RWPE2 (cell line): ENCODE data around the gene RAI14.

Source experiments
- ATAC-seq: fragments of 200-7000 bp; cut with Tn5 transposase; 3 replicates; pipeline ENCODE4 v1.9.1; 2021; ENCODE audit warnings: low read depth
- DNase-seq: peaks from one replicate; pipeline ENCODE4 v3.0.0-alpha.2; 2020; ENCODE audit warnings: low spot score
- H3K27ac ChIP-seq: fragments of 450-650 bp; 2 replicates; pipeline ENCODE4 v1.5.1; 2017; ENCODE audit warnings: mild to moderate bottlenecking; ENCODE audit not compliant: poor library complexity, severe bottlenecking
- H3K27me3 ChIP-seq: fragments of 250-450 bp; sonication (Bioruptor Pico); 2 replicates; pipeline ENCODE4 v1.5.1; 2021; ENCODE audit warnings: mild to moderate bottlenecking, moderate library complexity; ENCODE audit not compliant: insufficient read depth, poor library complexity, severe bottlenecking
- H3K36me3 ChIP-seq: fragments of 250-450 bp; sonication (Bioruptor Pico); 2 replicates; pipeline ENCODE4 v1.5.1; 2020; ENCODE audit warnings: low read depth, mild to moderate bottlenecking, moderate library complexity
- H3K4me1 ChIP-seq: fragments of 250-450 bp; sonication (Bioruptor Pico); 2 replicates; pipeline ENCODE4 v1.5.1; 2021; ENCODE audit warnings: mild to moderate bottlenecking, moderate library complexity; ENCODE audit not compliant: insufficient read depth, poor library complexity, severe bottlenecking
- H3K4me3 ChIP-seq: fragments of 250-450 bp; sonication (Bioruptor Pico); 2 replicates; pipeline ENCODE4 v1.5.1; 2021; ENCODE audit warnings: mild to moderate bottlenecking, moderate library complexity; ENCODE audit not compliant: severe bottlenecking
- H3K9me3 ChIP-seq: fragments of 250-450 bp; sonication (Bioruptor Pico); 2 replicates; pipeline ENCODE4 v1.5.1; 2021; ENCODE audit warnings: mild to moderate bottlenecking, moderate library complexity; ENCODE audit not compliant: severe bottlenecking
- CTCF ChIP-seq: fragments of 450-650 bp; IDR thresholded peaks from one replicate; pipeline ENCODE4 v1.5.1; 2017; ENCODE audit warnings: mild to moderate bottlenecking, moderate library complexity; ENCODE audit not compliant: poor library complexity, severe bottlenecking

Gene RAI14

GRCh38 chr5:34870382-34870781, 214.3 kb downstream of the RAI14 start:
- ATAC-seq, result no peak
- DNase-seq, result no peak
- TF ChIP-seq CTCF, result no peak
- H3K4me3 ChIP-seq, result no peak overlapping the region
- H3K27me3 ChIP-seq, result no peaks in the 10 kb centered on the region
- no peaks in the 10 kb centered on the region for H3K36me3 ChIP-seq
- H3K4me1 ChIP-seq, result no peaks in the 10 kb centered on the region
- no peak overlapping the region for H3K27ac ChIP-seq
- no peaks in the 10 kb centered on the region for H3K9me3 ChIP-seq

GRCh38 chr5:34876275-34876674, 220.1 kb downstream of the RAI14 start:
- Histone ChIP-seq H3K4me1 (no peaks in the 10 kb centered on the region), H3K9me3 (peaks cover 8% of the 10 kb centered on the region), H3K27ac (no peak overlapping the region), H3K27me3 (no peaks in the 10 kb centered on the region), H3K4me3 (no peak overlapping the region), H3K36me3 (no peaks in the 10 kb centered on the region)
- TF ChIP-seq CTCF, result no peak
- ATAC-seq, result no peak
- DNase-seq, result no peak

DNA sequence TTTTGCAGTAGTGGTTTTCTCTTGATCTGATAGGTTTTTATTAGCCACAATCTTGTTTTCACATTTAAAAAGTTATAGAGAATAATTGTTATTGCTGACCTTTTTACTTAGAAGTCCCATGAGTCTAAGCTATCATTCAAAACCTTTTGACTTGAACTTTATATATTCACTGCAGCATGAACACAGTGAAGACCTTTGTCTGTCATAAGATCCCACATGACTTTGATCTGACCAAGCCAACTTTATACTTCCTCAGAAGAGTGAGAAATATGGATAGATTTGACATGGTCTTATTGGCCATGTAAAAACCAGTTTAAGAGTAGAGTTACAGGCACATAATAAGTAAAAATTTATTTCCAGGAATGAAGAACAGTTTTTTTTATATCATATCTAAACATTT, 225.1 kb downstream of the RAI14 start:
- H3K27me3 ChIP-seq, result no peaks in the 10 kb centered on the region
- ATAC-seq (no peak), DNase-seq (no peak)
- peaks cover 7% of the 10 kb centered on the region for H3K9me3 ChIP-seq
- TF ChIP-seq CTCF, result no peak
- H3K36me3 ChIP-seq, result no peaks in the 10 kb centered on the region
- H3K4me1 ChIP-seq, result no peaks in the 10 kb centered on the region
- no peak overlapping the region for H3K4me3 ChIP-seq
- no peak overlapping the region for H3K27ac ChIP-seq
